GM10248 (cell line): ENCODE data around the gene ROBO1.

Source experiments
- CTCF ChIA-PET: fragments of 300-600 bp; sonication (Branson Sonifier 250); formaldehyde crosslinking; extraction: SDS; loops from one replicate; lab custom pipeline; 2021; ENCODE audit warnings: antibody characterized with exemption; lab: Yijun Ruan, JAX
- POLR2A ChIA-PET: fragments of 350-650 bp; sonication (Branson Sonifier 250); formaldehyde crosslinking; extraction: SDS; loops from one replicate; lab custom pipeline; 2020; ENCODE audit warnings: antibody characterized with exemption; lab: Yijun Ruan, JAX
- DNase-seq: peaks from one replicate; pipeline ENCODE4 v3.0.0; 2012; ENCODE audit errors: extremely low spot score
- TF ChIP-seq, protein P1 (sequence below): IDR thresholded peaks from 2 replicates; pipeline ENCODE4 v1.5.1; 2012; ENCODE audit warnings: mild to moderate bottlenecking, low read depth; ENCODE audit errors: extremely low read depth, missing control alignments, control extremely low read depth

Gene ROBO1

DNA sequence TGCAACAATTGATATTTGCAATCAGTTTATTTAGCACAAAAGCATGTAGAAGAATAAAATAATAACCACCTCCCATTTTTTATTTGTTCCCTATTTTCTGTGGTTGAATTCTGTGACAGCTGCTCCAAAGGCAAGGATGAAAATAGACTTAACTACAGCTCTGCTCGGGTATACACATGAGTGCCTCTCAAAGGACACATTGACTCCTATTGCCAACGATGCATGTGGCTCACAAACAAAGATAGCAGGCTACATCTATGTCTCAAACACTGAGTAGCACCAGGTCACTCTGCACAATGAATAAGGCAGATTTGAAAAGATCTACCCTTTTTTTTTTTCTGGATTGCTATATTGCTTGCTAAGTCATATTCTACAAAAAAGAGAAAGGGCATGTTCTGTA lies 612.9 kb downstream of the ROBO1 start:
- TF ChIP-seq, protein P1, sequence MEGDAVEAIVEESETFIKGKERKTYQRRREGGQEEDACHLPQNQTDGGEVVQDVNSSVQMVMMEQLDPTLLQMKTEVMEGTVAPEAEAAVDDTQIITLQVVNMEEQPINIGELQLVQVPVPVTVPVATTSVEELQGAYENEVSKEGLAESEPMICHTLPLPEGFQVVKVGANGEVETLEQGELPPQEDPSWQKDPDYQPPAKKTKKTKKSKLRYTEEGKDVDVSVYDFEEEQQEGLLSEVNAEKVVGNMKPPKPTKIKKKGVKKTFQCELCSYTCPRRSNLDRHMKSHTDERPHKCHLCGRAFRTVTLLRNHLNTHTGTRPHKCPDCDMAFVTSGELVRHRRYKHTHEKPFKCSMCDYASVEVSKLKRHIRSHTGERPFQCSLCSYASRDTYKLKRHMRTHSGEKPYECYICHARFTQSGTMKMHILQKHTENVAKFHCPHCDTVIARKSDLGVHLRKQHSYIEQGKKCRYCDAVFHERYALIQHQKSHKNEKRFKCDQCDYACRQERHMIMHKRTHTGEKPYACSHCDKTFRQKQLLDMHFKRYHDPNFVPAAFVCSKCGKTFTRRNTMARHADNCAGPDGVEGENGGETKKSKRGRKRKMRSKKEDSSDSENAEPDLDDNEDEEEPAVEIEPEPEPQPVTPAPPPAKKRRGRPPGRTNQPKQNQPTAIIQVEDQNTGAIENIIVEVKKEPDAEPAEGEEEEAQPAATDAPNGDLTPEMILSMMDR = no peak
- CTCF ChIA-PET = interaction anchor here (1.4 kb wide), 1 partner anchor 10 kb away, joined by 6 read pairs; no protein-coding TSS in a partner anchor
- POLR2A ChIA-PET = no interaction called here
- no peak for DNase-seq

DNA sequence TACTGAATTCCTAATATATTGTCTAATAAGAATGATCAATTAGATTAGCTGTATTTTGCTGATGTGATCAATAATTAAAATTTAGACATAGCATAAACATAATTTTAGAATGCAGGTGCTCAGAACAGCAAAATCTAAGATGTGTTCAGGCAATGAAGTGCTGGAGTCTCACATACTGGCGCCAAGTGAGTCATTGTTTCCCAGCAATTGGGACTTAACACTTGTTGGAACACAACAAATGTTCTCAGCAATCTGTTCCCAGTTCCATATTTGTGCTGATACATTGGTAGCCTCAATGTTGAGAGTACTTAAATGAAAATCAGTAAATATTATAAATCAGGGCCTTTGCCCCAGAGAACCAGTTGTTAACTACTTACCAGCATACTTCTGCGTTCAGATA lies 619.0 kb downstream of the ROBO1 start:
- POLR2A ChIA-PET = no interaction called here
- DNase-seq = no peak
- CTCF ChIA-PET = interaction anchor here (1.0 kb wide), 1 partner anchor 22 kb away, joined by 3 read pairs; no protein-coding TSS in a partner anchor
- TF ChIP-seq, protein P1 = no peak

DNA sequence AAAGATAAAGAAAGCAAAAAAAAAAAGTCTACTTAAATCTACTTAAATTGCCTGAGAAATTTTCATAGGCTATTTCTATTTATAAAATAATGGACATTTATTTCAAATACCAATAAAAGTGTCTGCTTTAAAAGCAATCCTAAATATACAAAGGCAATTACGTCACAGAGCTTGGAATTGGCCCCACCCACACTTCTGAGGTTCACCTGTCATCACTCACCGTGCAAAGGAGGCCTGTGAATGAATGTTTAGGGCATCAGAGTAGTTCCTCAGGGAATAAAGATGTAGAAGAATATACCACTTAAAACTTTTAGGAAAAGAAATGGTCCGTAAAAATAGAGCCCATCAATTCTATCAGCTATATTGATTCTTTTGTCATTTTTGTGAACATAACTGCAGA lies 621.8 kb downstream of the ROBO1 start:
- TF ChIP-seq, protein P1 = no peak
- POLR2A ChIA-PET = no interaction called here
- CTCF ChIA-PET = interaction anchor here (2.2 kb wide), 1 partner anchor 8 kb away, joined by 6 read pairs; no protein-coding TSS in a partner anchor
- DNase-seq = no peak

DNA sequence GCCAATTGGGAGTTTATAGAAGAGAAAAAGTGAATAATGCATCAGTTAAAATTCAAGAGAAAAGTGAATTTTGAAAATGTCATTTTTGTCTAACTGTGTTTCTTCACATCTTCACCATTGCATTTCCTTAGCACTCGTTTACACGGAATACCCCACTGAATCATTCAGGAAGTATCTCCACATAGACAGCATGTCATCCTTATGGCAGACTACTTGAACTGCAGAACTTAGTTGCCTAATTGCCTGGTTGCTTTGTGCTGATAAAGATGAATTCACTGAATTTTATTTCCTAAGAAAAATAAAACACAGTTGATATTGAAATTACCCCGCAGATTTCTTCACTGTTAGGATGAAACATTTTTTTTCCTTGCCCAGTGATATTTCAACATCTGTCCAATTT lies 627.1 kb downstream of the ROBO1 start:
- CTCF ChIA-PET = no interaction called here
- POLR2A ChIA-PET = no interaction called here
- TF ChIP-seq, protein P1 = no peak
- no peak for DNase-seq

DNA sequence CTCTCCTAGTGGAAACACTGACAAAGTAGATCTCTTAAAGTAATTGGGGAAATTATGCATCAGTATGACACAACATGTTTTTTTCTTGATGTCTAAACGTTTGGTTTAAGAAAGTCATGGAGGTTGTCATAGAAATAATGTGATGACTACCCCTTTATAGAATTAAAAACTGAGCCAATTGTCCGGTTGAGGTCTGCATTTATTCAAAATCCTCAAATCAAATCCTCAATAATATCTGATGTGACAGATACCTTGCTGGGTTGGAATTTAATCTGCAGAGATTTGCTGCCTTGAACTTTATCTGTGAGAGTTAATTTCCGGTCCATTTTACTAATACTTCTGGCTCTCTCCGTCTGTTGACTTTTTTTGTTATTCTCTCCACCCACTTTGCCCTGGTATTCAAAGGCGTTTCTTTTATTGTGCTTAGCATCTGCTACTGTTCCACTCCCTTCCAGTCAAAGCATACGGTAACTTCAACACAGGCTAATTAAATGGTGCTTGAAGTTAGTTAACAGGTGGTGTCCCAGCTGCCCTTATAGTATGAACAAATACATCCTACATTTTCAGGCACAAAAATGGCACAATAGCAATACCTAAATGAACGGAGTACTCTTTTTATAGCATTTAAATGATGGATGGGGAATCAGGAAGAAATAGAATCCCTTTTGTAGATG lies 628.3 kb downstream of the ROBO1 start:
- TF ChIP-seq, protein P1 = no peak
- POLR2A ChIA-PET = no interaction called here
- no peak for DNase-seq
- CTCF ChIA-PET = no interaction called here

DNA sequence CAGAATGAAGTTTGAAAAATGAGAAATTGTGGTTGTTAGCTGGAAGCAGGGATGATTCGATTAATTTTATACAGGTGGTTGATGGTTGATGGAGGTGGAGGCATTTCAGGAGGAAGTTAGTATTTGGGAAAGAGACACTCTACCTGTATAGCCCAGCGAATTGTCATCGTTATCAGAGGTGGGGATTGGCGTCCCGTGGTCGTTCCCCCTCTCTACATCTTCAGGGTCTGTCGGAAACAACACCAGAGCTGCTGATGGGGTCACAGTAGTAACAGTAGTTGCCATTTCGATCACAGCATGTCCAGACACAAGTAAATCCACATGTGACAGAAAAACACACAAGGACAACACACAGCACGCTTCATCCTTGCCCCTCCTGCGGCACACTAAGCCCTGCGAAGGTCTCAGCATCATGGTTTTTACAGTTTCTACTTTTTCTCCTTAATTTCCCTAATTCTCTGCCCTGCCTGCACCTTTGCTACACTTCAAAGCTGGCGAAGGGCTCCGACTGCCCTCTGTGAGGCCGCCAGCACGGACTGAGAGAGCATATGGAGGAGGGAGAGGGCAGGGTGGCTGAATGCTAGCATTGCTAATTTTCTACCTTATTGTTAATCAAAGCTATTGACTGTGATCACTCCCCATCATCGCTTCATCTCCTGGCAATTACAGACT lies 642.3 kb downstream of the ROBO1 start:
- TF ChIP-seq, protein P1 = no peak
- DNase-seq = no peak
- POLR2A ChIA-PET = no interaction called here
- CTCF ChIA-PET = interaction anchor here (1.4 kb wide), 1 partner anchor 39 kb away, joined by 4 read pairs; no protein-coding TSS in a partner anchor
